CD14-positive monocyte (primary cell): Measurements from ENCODE around the gene STEEP1. TPM values are rescaled to one million over a fixed set of nuclear protein-coding genes. Genes with fewer than 3 reads are reported as not detected.

ENCODE experiments used
- DNase-seq, 3 donors: peaks; one replicate each; pipeline ENCODE4 v3.0.0-alpha.2; 2011 to 2022
- H2AFZ ChIP-seq: 2 replicates; pipeline ENCODE4 v1.6.0; 2012; ENCODE audit warnings: mild to moderate bottlenecking, low read depth, low read length, inconsistent platforms; ENCODE audit not compliant: insufficient read depth, poor library complexity, severe bottlenecking
- H3K27ac ChIP-seq, 2 donors: 1 replicate in 1 of 2; 2 replicates in 1 of 2; pipeline ENCODE4 v1.5.1; 2012 to 2013; ENCODE audit warnings: low read length in 2 of 2, control low read depth in 1 of 2, inconsistent platforms in 1 of 2, low read depth in 1 of 2, mild to moderate bottlenecking in 1 of 2
- H3K27me3 ChIP-seq, 2 donors: one replicate each; pipeline versions ENCODE4 v1.6.0 to v1.6.1; 2011 to 2013; ENCODE audit warnings: low read length in 2 of 2; ENCODE audit not compliant: control insufficient read depth in 2 of 2, insufficient read depth in 2 of 2
- H3K36me3 ChIP-seq, 2 donors: replicated peaks in 1 of 2; 1 replicate in 1 of 2; 2 replicates in 1 of 2; pipeline versions ENCODE4 v1.5.1 to v1.6.1; 2012 to 2013; ENCODE audit warnings: low read length in 2 of 2, control low read depth in 1 of 2, inconsistent platforms in 1 of 2, mild to moderate bottlenecking in 1 of 2; ENCODE audit not compliant: insufficient read depth in 2 of 2, control insufficient read depth in 1 of 2
- H3K4me1 ChIP-seq, 2 donors: 1 replicate in 1 of 2; 2 replicates in 1 of 2; pipeline versions ENCODE4 v1.5.1 to v1.6.1; 2012 to 2013; ENCODE audit warnings: low read length in 2 of 2, control low read depth in 1 of 2, inconsistent platforms in 1 of 2, mild to moderate bottlenecking in 1 of 2, moderate library complexity in 1 of 2; ENCODE audit not compliant: insufficient read depth in 2 of 2, control insufficient read depth in 1 of 2
- H3K4me2 ChIP-seq: replicated peaks from 2 replicates; pipeline ENCODE3; 2012; ENCODE audit warnings: low read length, moderate library complexity, mild to moderate bottlenecking; ENCODE audit not compliant: poor library complexity, severe bottlenecking; ENCODE audit errors: extremely low read depth
- H3K4me3 ChIP-seq, 3 experiments: fragments of 200-600 bp in 1 of 3; sonication (generic) in 1 of 3; replicated peaks in 1 of 3; 1 replicate in 2 of 3; 2 replicates in 1 of 3; pipeline ENCODE4 v1.5.1; 2011 to 2013; ENCODE audit warnings: low read length in 3 of 3, mild to moderate bottlenecking in 3 of 3, control low read depth in 2 of 3, low read depth in 2 of 3, inconsistent platforms in 1 of 3, moderate library complexity in 1 of 3
- H3K79me2 ChIP-seq: 2 replicates; pipeline ENCODE4 v1.6.0; 2012; ENCODE audit warnings: mild to moderate bottlenecking, control low read depth, inconsistent platforms, low read length, moderate library complexity; ENCODE audit not compliant: insufficient read depth
- H3K9ac ChIP-seq: 2 replicates; pipeline ENCODE4 v1.6.0; 2017; ENCODE audit warnings: low read length, mild to moderate bottlenecking; ENCODE audit not compliant: insufficient read depth, poor library complexity, severe bottlenecking
- H3K9me3 ChIP-seq, 2 donors: replicated peaks in 1 of 2; 1 replicate in 1 of 2; 2 replicates in 1 of 2; pipeline versions ENCODE4 v1.5.1 to v1.6.1; 2012 to 2013; ENCODE audit warnings: low read length in 2 of 2, control low read depth in 1 of 2; ENCODE audit not compliant: control insufficient read depth in 1 of 2, insufficient read depth in 1 of 2
- H4K20me1 ChIP-seq: 2 replicates; pipeline ENCODE4 v1.6.0; 2012; ENCODE audit warnings: mild to moderate bottlenecking, low read length, control low read depth, moderate library complexity; ENCODE audit not compliant: insufficient read depth
- H3K27ac Mint-ChIP-seq, 7 donors: one replicate each; pipeline ENCODE4 v1.8.0; 2020; ENCODE audit warnings: mild to moderate bottlenecking in 7 of 7, mixed read lengths in 7 of 7, moderate library complexity in 6 of 7, inconsistent platforms in 2 of 7
- H3K27me3 Mint-ChIP-seq, 3 donors: one replicate each; pipeline ENCODE4 v1.8.0; 2021 to 2022; ENCODE audit warnings: low read depth in 3 of 3, mild to moderate bottlenecking in 3 of 3, mixed read lengths in 3 of 3, moderate library complexity in 3 of 3, inconsistent platforms in 1 of 3
- H3K36me3 Mint-ChIP-seq, 2 donors: one replicate each; pipeline ENCODE4 v1.8.0; 2020; ENCODE audit warnings: mixed read lengths in 2 of 2, inconsistent platforms in 1 of 2, mild to moderate bottlenecking in 1 of 2
- H3K4me1 Mint-ChIP-seq: one replicate; pipeline ENCODE4 v1.8.0; 2020; ENCODE audit warnings: mild to moderate bottlenecking, mixed read lengths
- H3K4me3 Mint-ChIP-seq, 2 donors: one replicate each; pipeline ENCODE4 v1.8.0; 2020; ENCODE audit warnings: mild to moderate bottlenecking in 2 of 2, mixed read lengths in 2 of 2, moderate library complexity in 1 of 2
- H3K9me3 Mint-ChIP-seq, 7 donors: one replicate each; pipeline ENCODE4 v1.8.0; 2020 to 2022; ENCODE audit warnings: mixed read lengths in 7 of 7, mild to moderate bottlenecking in 6 of 7, moderate library complexity in 6 of 7, inconsistent platforms in 2 of 7
- WGBS: methylation state at CpG from one replicate; pipeline ENCODE4 v1.1.5; 2013; ENCODE audit warnings: missing lambda C conversion rate; ENCODE audit not compliant: insufficient coverage; 5-methylcytosine and 5-hydroxymethylcytosine counted together
- intact Hi-C, 2 donors: fragments of 100-400 bp; cut with micrococcal nuclease; formaldehyde crosslinking; loops; one replicate each; pipeline versions ENCODE4 v1.15.0 to v1.15.1; 2023
- polyA plus RNA-seq, 3 donors: library from polyadenylated mRNA; depleted of rRNA in 1 of 3; unstranded in 2 of 3; stranded (reverse) in 1 of 3; fragments of 300-500 nt in 2 of 3; fragments of >200 nt in 1 of 3; fragmentation: Illumina TruSeq in 2 of 3; gene quantifications; 1 replicate in 2 of 3; 2 replicates in 1 of 3; pipeline ENCODE4 v1.2.3, GENCODE V29; 2012 to 2021
- TF ChIP-seq, protein P1 (sequence below): fragments of 200-600 bp; IDR thresholded peaks from one replicate; pipeline ENCODE4 v1.8.0; 2022; ENCODE audit warnings: antibody characterized with exemption, mild to moderate bottlenecking

STEEP1 gene
- polyA plus RNA-seq, 3 donors, result 10.6 to 13.2 (median 12.6) TPM

DNA sequence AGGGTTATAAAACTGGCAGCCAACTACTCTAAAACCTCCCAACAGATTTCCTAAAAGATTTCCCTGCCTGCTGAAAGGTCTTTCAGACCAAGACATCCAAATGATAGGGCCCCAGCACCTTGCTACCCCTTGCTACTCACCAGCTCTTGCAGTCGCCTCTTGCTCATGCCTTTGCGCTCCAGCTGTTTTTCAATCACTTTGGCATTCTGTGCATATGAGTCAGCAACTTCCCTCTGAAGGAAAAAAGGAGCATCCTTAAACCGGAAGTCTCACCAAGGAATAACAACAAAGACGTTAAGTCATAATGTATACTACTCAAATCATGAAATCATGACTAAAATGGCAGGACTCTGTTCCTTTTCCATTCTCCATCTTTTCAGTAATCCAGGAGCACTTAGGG, 24.0 kb downstream of the STEEP1 start:
- Mint-ChIP-seq H3K36me3 (peaks cover 31 to 44% of the 10 kb centered on the region in 2 donors), H3K4me3 (no peak overlapping the region), H3K9me3 (no peaks in the 10 kb centered on the region), H3K4me1 (no peaks in the 10 kb centered on the region), H3K27ac (no peak overlapping the region), H3K27me3 (peaks cover 0 to 14% (median 0%) of the 10 kb centered on the region in 3 donors)
- Histone ChIP-seq H3K4me2 (no peak overlapping the region), H3K4me1 (no peaks in the 10 kb centered on the region), H3K27ac (no peak overlapping the region), H3K27me3 (no peaks in the 10 kb centered on the region), H4K20me1 (no peaks in the 10 kb centered on the region), H3K4me3 (no peak overlapping the region), H3K79me2 (no peaks in the 10 kb centered on the region), H3K9ac (no peak overlapping the region), H2AFZ (no peak overlapping the region), H3K9me3 (no peaks in the 10 kb centered on the region), H3K36me3 (peaks cover 17 to 36% of the 10 kb centered on the region in 2 donors)
- WGBS, result no CpG with 5 or more reads among the region's 4 CpGs
- intact Hi-C loops, result no loop called here
- no peak for DNase-seq
- TF ChIP-seq, protein P1, sequence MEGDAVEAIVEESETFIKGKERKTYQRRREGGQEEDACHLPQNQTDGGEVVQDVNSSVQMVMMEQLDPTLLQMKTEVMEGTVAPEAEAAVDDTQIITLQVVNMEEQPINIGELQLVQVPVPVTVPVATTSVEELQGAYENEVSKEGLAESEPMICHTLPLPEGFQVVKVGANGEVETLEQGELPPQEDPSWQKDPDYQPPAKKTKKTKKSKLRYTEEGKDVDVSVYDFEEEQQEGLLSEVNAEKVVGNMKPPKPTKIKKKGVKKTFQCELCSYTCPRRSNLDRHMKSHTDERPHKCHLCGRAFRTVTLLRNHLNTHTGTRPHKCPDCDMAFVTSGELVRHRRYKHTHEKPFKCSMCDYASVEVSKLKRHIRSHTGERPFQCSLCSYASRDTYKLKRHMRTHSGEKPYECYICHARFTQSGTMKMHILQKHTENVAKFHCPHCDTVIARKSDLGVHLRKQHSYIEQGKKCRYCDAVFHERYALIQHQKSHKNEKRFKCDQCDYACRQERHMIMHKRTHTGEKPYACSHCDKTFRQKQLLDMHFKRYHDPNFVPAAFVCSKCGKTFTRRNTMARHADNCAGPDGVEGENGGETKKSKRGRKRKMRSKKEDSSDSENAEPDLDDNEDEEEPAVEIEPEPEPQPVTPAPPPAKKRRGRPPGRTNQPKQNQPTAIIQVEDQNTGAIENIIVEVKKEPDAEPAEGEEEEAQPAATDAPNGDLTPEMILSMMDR, result no peak

DNA sequence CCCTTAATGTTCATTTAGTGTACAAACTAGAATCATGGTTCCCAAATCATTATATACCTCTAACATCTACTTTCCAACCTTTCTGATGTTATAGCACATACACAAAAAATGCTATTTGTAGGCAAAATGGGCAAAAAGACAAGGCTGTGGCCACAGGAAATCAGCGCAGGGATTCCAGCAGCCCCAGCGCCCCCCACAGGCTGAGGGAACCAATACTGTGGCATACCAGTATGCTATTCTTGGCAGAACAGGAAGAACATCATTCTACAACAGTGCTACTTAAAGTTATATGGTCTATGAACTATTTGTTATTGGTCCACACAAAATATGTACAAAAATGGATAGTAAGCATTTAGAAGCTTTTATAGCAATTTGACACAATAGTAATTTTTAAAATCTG, 25.3 kb downstream of the STEEP1 start:
- no peaks in the 10 kb centered on the region for H3K27me3 ChIP-seq
- H2AFZ ChIP-seq, result no peak overlapping the region
- no peaks in the 10 kb centered on the region for H3K79me2 ChIP-seq
- H3K36me3 ChIP-seq, result peaks cover 17 to 36% of the 10 kb centered on the region in 2 donors
- H3K9me3 ChIP-seq, result no peaks in the 10 kb centered on the region
- H3K4me1 ChIP-seq, result no peaks in the 10 kb centered on the region
- no peak overlapping the region for H3K27ac Mint-ChIP-seq
- no peaks in the 10 kb centered on the region for H3K4me1 Mint-ChIP-seq
- TF ChIP-seq, protein P1, result no peak
- peaks cover 33 to 40% of the 10 kb centered on the region in 2 donors for H3K36me3 Mint-ChIP-seq
- no peaks in the 10 kb centered on the region for H3K9me3 Mint-ChIP-seq
- H3K4me3 Mint-ChIP-seq, result no peak overlapping the region
- no peak for DNase-seq
- peaks cover 0 to 14% (median 0%) of the 10 kb centered on the region in 3 donors for H3K27me3 Mint-ChIP-seq
- WGBS, result no CpG with 5 or more reads among the region's 2 CpGs
- H4K20me1 ChIP-seq, result no peaks in the 10 kb centered on the region
- H3K9ac ChIP-seq, result no peak overlapping the region
- intact Hi-C loops, result no loop called here
- no peak overlapping the region for H3K4me3 ChIP-seq
- no peak overlapping the region for H3K27ac ChIP-seq
- no peak overlapping the region for H3K4me2 ChIP-seq
